ENCODE data around the gene ARL3.
A peak's percentile ranks its signal among the peaks of the same experiment; 100 is the strongest.

The ARL3 gene

GRCh38 chr10:102691285-102692066 is 22.7 kb downstream of the ARL3 start:
- in situ Hi-C loops (cut with HindIII; ENCODE audit: low sequenced_read_pairs), result no loop called here
- DNase-seq (ENCODE audit: low read depth, low spot score), result peak; percentile 13
- no peak overlapping the region for H3K4me3 ChIP-seq (ENCODE audit: low read depth, low read length)
- TF ChIP-seq, protein P1, sequence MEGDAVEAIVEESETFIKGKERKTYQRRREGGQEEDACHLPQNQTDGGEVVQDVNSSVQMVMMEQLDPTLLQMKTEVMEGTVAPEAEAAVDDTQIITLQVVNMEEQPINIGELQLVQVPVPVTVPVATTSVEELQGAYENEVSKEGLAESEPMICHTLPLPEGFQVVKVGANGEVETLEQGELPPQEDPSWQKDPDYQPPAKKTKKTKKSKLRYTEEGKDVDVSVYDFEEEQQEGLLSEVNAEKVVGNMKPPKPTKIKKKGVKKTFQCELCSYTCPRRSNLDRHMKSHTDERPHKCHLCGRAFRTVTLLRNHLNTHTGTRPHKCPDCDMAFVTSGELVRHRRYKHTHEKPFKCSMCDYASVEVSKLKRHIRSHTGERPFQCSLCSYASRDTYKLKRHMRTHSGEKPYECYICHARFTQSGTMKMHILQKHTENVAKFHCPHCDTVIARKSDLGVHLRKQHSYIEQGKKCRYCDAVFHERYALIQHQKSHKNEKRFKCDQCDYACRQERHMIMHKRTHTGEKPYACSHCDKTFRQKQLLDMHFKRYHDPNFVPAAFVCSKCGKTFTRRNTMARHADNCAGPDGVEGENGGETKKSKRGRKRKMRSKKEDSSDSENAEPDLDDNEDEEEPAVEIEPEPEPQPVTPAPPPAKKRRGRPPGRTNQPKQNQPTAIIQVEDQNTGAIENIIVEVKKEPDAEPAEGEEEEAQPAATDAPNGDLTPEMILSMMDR (IDR thresholded peaks at IDR 0.05; ENCODE audit: low read depth, low read length), result no peak

DNA sequence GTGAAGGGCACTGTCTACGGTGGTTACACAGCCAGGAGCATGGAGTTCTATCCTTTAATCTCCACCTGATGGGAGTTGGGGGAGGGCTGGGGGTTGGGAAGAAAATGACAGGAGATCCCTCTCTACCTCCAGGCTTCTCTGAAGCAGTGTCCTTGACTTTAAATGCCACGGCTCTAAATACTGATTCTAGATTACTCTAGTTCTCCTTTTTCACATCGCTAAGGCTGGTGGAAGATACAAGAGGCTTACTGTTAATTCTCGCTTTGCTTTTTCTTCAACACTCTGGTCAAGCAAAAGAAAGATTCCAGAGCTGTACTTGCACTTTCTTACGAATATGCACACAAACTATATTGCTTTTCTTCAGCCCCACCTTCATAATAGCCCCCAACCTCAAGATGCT is 30.5 kb downstream of the ARL3 start:
- DNase-seq (ENCODE audit: low read depth, low spot score), result no peak
- H3K4me3 ChIP-seq (ENCODE audit: low read depth, low read length), result no peak overlapping the region
- TF ChIP-seq, protein P1 (IDR thresholded peaks at IDR 0.05; ENCODE audit: low read depth, low read length), result no peak
- in situ Hi-C loops (cut with HindIII; ENCODE audit: low sequenced_read_pairs), result no loop called here

DNA sequence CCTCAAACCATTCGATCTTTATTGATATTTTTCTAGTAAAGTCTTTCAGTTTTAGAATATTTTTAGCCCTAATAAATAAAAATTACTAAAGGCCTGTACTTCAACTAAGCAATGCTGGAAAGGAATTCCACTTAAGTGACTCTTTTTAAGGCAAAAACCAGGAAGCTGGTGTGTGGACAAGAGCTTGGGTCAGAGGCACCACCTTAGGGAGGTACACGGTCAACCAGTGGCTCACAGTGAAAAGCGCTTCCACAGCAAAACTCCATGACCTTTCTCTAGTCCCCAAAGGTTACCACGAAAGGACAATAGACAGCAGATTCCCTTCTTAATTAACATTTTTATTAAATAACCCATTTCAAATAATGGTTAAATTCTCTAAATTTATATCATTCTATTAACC is 31.2 kb downstream of the ARL3 start:
- in situ Hi-C loops (cut with HindIII; ENCODE audit: low sequenced_read_pairs), result no loop called here
- no peak overlapping the region for H3K4me3 ChIP-seq (ENCODE audit: low read depth, low read length)
- DNase-seq (ENCODE audit: low read depth, low spot score), result no peak
- TF ChIP-seq, protein P1 (IDR thresholded peaks at IDR 0.05; ENCODE audit: low read depth, low read length), result no peak

GRCh38 chr10:102682416-102682815 is 31.8 kb downstream of the ARL3 start:
- no peak for DNase-seq (ENCODE audit: low read depth, low spot score)
- TF ChIP-seq, protein P1 (IDR thresholded peaks at IDR 0.05; ENCODE audit: low read depth, low read length), result no peak
- no peak overlapping the region for H3K4me3 ChIP-seq (ENCODE audit: low read depth, low read length)
- in situ Hi-C loops (cut with HindIII; ENCODE audit: low sequenced_read_pairs), result no loop called here

GRCh38 chr10:102681696-102682095 is 32.5 kb downstream of the ARL3 start:
- no peak for DNase-seq (ENCODE audit: low read depth, low spot score)
- TF ChIP-seq, protein P1 (IDR thresholded peaks at IDR 0.05; ENCODE audit: low read depth, low read length), result no peak
- in situ Hi-C loops (cut with HindIII; ENCODE audit: low sequenced_read_pairs), result no loop called here
- no peak overlapping the region for H3K4me3 ChIP-seq (ENCODE audit: low read depth, low read length)

DNA sequence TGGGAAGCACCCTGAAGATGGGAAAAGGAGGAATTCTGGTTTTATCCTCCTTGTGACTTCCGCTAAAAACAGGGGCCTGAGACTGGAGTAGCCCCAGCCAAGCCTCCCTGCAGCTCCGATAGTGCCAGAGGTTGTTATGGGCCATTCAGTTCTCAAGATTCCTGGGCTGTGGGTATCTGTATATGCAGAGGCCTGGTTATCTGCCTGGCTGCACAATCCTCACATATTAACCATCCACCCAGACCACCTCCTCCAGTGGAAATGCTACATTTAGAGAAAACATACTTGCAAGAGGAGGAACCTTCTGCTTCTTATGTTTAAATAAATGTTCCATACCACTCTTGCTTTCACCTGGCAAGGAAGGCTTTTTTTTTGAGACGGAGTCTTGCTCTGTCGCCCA is 34.6 kb downstream of the ARL3 start:
- no peak for DNase-seq (ENCODE audit: low read depth, low spot score)
- in situ Hi-C loops (cut with HindIII; ENCODE audit: low sequenced_read_pairs), result no loop called here
- H3K4me3 ChIP-seq (ENCODE audit: low read depth, low read length), result no peak overlapping the region
- TF ChIP-seq, protein P1 (IDR thresholded peaks at IDR 0.05; ENCODE audit: low read depth, low read length), result no peak

Data from astrocyte of the spinal cord (primary cell).